ENCODE data around the gene C6orf15.
A peak's percentile ranks its signal among the peaks of the same experiment; 100 is the strongest.
"Not testable (repeated sequence)": the region's sequence is repeated elsewhere in the genome, so short reads cannot be mapped to it uniquely, and the experiment has no call there.

Gene C6orf15

DNA sequence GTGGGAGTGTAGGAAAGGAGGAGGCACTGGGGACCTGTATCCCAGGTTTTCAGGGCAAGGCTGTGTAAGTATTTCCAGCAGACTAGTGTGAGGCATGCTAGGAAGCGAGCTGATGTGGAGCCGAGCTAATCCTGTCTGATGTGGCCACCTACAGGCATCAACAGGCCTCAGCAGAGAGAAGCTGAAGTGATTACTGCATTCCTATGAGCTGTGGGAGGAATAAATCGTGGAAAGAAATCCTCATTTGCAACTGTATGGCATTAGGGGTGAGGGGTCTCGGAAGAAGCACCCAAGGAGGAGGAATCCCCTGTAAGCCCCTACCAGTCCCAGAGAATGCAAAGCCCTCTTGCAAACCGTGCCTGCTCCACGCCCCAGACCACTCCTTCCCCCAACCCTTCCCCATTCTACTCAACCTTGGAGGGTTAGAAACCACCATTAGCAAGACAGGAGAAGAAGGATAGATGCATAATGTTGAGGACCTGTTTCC lies 41.6 kb downstream of the C6orf15 start:
- H3K36me3 ChIP-seq (ENCODE audit: control insufficient read depth, insufficient read depth, low read length), result no peaks in the 10 kb centered on the region
- no peak for DNase-seq (ENCODE audit: extremely low read depth, insufficient read length)
- TF ChIP-seq, protein P1, sequence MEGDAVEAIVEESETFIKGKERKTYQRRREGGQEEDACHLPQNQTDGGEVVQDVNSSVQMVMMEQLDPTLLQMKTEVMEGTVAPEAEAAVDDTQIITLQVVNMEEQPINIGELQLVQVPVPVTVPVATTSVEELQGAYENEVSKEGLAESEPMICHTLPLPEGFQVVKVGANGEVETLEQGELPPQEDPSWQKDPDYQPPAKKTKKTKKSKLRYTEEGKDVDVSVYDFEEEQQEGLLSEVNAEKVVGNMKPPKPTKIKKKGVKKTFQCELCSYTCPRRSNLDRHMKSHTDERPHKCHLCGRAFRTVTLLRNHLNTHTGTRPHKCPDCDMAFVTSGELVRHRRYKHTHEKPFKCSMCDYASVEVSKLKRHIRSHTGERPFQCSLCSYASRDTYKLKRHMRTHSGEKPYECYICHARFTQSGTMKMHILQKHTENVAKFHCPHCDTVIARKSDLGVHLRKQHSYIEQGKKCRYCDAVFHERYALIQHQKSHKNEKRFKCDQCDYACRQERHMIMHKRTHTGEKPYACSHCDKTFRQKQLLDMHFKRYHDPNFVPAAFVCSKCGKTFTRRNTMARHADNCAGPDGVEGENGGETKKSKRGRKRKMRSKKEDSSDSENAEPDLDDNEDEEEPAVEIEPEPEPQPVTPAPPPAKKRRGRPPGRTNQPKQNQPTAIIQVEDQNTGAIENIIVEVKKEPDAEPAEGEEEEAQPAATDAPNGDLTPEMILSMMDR (IDR thresholded peaks at IDR 0.05; ENCODE audit: insufficient read depth, low read length, poor library complexity, severe bottlenecking), result peak; percentile 49
- no peaks in the 10 kb centered on the region for H3K27me3 ChIP-seq (replicated peaks; ENCODE audit: control insufficient read depth, insufficient read depth, low read length)
- no peak overlapping the region for H3K4me3 ChIP-seq (replicated peaks; ENCODE audit: low read depth, low read length)

DNA sequence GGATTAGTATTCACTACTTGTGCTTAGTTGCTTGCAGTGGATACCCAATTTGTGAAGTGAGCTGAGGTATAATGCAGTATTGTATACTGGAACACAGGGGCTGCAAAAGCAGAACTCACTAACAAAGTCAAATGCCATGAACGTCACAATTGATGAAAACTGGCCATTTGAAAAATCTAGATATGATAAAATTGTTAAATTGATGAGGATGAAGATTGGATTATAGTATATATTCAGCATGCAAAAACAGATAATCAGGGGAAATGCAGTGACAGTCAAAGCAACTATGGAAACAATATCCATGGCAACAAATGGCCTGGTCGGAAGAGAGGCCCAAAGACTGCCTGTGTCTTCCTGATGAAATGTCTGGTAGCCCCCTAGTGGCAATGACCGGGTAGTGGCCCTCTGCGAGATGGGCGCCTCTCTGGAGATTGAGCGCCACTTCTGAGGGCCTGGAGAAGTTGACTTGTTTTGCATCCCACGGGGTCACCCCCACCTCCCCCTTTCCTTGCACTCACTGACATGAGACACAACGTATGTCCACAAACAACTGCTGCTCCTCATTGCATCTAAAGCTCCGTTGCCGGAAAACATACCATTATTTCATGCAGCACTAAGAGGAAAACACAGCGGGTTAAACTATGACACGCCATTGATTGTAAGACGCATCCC lies 43.6 kb downstream of the C6orf15 start:
- H3K27me3 ChIP-seq (replicated peaks; ENCODE audit: control insufficient read depth, insufficient read depth, low read length), result no peaks in the 10 kb centered on the region
- DNase-seq (ENCODE audit: extremely low read depth, insufficient read length), result peak; percentile 59
- TF ChIP-seq, protein P1 (IDR thresholded peaks at IDR 0.05; ENCODE audit: insufficient read depth, low read length, poor library complexity, severe bottlenecking), result peak; percentile 96
- no peaks in the 10 kb centered on the region for H3K36me3 ChIP-seq (ENCODE audit: control insufficient read depth, insufficient read depth, low read length)
- no peak overlapping the region for H3K4me3 ChIP-seq (replicated peaks; ENCODE audit: low read depth, low read length)

DNA sequence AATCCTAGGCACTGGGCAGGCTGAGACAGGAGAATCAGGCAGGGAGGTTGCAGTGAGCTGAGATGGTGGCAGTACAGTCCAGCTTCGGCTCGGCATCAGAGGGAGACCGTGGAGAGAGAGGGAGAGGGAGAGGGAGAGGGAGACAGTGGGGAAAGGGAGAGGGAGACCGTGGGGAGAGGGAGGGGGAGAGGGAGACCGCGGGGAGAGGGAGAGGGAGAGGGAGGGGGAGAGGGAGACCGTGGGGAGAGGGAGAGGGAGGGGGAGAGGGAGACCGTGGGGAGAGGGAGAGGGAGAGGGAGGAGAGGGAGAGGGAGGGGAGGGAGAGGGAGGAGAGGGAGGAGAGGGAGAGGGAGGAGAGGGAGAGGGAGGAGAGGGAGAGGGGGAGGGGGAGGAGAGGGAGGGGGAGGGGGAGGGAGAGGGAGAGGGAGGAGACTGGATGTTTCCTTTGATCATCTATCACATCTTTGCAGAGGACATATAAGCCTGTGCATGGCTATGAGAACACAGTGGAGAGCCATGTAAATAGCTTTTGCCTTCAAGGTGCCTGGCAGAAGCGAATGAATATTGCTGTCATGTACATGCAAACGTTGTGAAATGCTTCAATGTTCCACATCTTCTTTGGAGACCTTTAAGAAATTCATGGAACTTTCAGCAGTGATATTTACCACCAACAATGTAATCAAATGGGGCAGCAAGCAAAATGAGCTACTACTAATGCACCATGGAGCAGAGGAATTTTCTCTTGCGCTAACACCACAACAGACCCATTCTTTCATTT lies 44.3 kb downstream of the C6orf15 start:
- DNase-seq (ENCODE audit: extremely low read depth, insufficient read length); H3K4me3 ChIP-seq (replicated peaks; ENCODE audit: low read depth, low read length); H3K36me3 ChIP-seq (ENCODE audit: control insufficient read depth, insufficient read depth, low read length); H3K27me3 ChIP-seq (replicated peaks; ENCODE audit: control insufficient read depth, insufficient read depth, low read length): not testable (repeated sequence)

DNA sequence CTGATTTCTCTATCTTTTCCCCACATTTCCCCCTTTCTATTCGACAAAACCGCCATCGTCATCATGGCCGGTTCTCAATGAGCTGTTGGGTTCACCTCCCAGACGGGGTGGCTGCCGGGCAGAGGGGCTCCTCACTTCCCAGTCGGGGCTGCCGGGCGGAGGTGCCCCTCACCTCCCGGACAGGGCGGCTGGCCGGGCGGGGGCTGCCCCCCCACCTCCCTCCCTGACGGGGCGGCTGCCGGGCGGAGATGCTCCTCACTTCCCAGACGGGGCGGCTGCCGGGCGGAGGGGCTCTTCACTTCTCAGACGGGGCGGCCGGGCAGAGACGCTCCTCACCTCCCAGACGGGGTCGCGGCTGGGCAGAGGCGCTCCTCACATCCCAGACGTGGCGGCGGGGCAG lies 45.3 kb downstream of the C6orf15 start:
- not testable (repeated sequence) for H3K36me3 ChIP-seq (ENCODE audit: control insufficient read depth, insufficient read depth, low read length); H3K4me3 ChIP-seq (replicated peaks; ENCODE audit: low read depth, low read length); H3K27me3 ChIP-seq (replicated peaks; ENCODE audit: control insufficient read depth, insufficient read depth, low read length); DNase-seq (ENCODE audit: extremely low read depth, insufficient read length)

DNA sequence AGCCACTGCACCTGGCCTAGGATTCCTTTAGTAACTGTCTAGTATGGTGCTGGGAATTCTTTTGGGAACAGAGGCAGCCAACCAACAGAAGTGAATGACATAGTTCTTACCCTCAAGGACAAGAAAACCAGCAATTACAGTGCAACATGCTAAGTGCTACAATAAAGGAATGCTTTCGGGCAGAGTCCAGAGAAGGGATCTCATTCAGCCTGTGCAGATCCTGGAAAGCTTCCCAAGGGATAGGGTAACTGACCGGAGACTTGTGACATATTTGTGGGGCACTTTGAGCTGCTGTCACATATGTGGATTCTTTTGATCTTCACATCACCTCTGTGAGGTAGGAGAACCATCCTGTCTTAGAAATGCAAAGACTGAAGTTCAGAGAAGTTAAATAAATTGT lies 46.8 kb downstream of the C6orf15 start:
- TF ChIP-seq, protein P1 (IDR thresholded peaks at IDR 0.05; ENCODE audit: insufficient read depth, low read length, poor library complexity, severe bottlenecking), result no peak
- no peaks in the 10 kb centered on the region for H3K27me3 ChIP-seq (replicated peaks; ENCODE audit: control insufficient read depth, insufficient read depth, low read length)
- DNase-seq (ENCODE audit: extremely low read depth, insufficient read length), result no peak

DNA sequence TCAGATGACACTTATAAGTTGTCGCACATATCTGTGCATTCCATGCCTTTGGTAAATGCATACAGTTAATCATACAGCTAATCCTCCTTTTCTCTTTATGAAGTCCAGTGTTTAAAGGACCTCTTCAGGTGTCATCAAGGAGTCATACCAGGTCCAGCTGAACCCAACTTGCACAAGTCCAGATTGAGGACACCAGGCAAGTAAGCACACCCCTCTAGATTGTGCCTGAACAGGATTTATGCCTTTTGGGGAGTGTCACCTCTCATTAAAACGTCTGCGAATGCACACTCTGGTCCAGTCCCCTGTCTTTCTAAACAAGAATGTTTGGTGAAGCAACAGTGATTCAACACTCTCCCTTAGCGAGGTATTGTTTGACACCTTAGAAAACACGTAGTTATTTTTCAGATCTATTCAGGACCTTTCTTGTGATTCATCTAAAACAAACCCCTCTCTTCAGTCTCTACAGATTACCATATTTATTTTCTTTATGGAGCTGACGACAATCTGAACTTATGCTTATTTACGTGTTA lies 48.4 kb downstream of the C6orf15 start:
- TF ChIP-seq, protein P1 (IDR thresholded peaks at IDR 0.05; ENCODE audit: insufficient read depth, low read length, poor library complexity, severe bottlenecking), result no peak
- Histone ChIP-seq H3K4me3 (replicated peaks; ENCODE audit: low read depth, low read length) (no peak overlapping the region), H3K27me3 (replicated peaks; ENCODE audit: control insufficient read depth, insufficient read depth, low read length) (no peaks in the 10 kb centered on the region), H3K36me3 (ENCODE audit: control insufficient read depth, insufficient read depth, low read length) (peaks cover 2% of the 10 kb centered on the region)
- DNase-seq (ENCODE audit: extremely low read depth, insufficient read length), result no peak

More for the DNA sequence above, 46.8 kb downstream of the C6orf15 start:
- peaks cover 2% of the 10 kb centered on the region; the same call in 1 of the 2 replicates for H3K36me3 ChIP-seq (ENCODE audit: control insufficient read depth, insufficient read depth, low read length)
- no peak overlapping the region for H3K4me3 ChIP-seq (replicated peaks; ENCODE audit: low read depth, low read length)
